Measurements from ENCODE around the gene SHMT2.

SHMT2 gene

GRCh38 chr12:57240066-57240921, 10.8 kb downstream of the SHMT2 start:
- no peak for DNase-seq (ENCODE audit: low read depth)

DNA sequence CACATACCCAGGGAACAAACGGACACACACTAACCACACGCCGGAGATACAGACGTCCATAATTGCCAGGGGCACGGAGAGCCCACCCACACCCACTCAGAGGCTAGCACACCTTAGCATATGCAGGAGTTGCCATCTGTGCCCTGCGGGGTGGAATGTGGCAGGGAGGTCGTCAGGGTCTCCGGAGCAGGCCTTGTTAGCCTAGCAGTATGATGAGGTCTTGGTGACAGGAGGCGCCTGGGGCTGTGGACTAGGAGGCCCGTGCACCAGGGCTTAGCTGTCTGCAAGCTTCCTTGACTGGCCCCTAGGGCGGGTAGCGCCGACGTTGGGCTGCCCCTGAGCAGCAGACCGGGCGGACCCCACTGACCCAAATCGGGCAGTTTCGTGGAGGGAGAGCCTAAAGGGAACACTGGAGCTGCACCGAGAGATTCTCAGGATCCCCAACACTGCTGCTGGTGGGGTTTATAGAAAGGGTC, 11.5 kb downstream of the SHMT2 start:
- no peak for DNase-seq (ENCODE audit: low read depth)

GRCh38 chr12:57241402-57242310, 12.1 kb downstream of the SHMT2 start:
- DNase-seq (ENCODE audit: low read depth), result no peak

- DNase-seq (ENCODE audit: low read depth), result no peak
Measured at GRCh38 chr12:57242329-57242690, 12.8 kb downstream of the SHMT2 start.

- no peak for DNase-seq (ENCODE audit: low read depth)
Measured at GRCh38 chr12:57242691-57243454, 13.4 kb downstream of the SHMT2 start.

- DNase-seq (ENCODE audit: low read depth), result peak; percentile 39
Measured at GRCh38 chr12:57243521-57244311, 14.2 kb downstream of the SHMT2 start.

DNA sequence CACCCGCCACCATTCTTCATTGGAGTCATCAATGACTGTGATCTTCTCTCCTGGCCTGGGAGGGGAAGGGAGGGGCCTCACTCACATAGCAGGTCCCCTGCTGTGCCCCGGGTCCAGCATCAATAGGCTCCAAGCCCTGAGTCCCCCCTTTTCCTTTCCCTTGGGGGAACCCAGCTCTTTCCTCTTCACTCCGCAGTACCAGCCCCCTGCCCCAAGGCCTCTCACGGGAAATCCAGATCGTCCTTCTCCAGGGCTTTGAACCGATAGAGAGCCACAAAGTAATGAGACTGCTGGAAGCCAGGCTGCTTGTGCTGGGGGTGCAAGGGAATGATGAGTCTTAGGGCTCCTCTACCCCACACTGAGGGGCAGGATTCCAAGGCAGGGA, 14.8 kb downstream of the SHMT2 start:
- DNase-seq (ENCODE audit: low read depth), result no peak

GRCh38 chr12:57247041-57247440, 17.5 kb downstream of the SHMT2 start:
- no peak for DNase-seq (ENCODE audit: low read depth)

GRCh38 chr12:57248934-57249742, 19.6 kb downstream of the SHMT2 start:
- no peak for DNase-seq (ENCODE audit: low read depth)

DNA sequence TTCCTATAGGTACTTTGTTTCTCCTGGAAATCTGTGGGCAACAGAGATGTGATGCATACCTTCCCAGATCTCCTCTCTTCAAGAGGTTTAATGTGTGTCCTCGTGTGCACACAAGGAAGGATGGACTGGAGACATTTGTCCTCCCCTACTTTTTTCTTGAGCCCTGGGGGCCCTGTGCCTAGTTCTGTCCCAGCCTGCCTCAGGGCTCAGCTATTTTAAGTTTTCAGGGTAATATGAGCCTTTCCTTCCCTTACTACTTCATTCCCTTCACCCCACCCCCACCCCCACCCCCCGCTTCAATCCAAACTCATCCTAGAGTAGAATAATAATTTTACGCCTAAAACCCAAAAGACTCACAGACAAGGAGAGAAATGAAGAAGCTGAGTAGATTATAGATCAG, 21.0 kb downstream of the SHMT2 start:
- no peak for DNase-seq (ENCODE audit: low read depth)

- no peak for DNase-seq (ENCODE audit: low read depth)
Measured at GRCh38 chr12:57250956-57251355, 21.4 kb downstream of the SHMT2 start, which contains the start of gene STAC3. Gene STAC3 (minus strand): TSS chr12:57251187. CDS start chr12:57249636, 1,551 bp downstream.

- DNase-seq (ENCODE audit: low read depth), result no peak
Measured at GRCh38 chr12:57254506-57255280, 25.2 kb downstream of the SHMT2 start.

GRCh38 chr12:57255916-57256315, 26.4 kb downstream of the SHMT2 start:
- DNase-seq (ENCODE audit: low read depth), result no peak

DNA sequence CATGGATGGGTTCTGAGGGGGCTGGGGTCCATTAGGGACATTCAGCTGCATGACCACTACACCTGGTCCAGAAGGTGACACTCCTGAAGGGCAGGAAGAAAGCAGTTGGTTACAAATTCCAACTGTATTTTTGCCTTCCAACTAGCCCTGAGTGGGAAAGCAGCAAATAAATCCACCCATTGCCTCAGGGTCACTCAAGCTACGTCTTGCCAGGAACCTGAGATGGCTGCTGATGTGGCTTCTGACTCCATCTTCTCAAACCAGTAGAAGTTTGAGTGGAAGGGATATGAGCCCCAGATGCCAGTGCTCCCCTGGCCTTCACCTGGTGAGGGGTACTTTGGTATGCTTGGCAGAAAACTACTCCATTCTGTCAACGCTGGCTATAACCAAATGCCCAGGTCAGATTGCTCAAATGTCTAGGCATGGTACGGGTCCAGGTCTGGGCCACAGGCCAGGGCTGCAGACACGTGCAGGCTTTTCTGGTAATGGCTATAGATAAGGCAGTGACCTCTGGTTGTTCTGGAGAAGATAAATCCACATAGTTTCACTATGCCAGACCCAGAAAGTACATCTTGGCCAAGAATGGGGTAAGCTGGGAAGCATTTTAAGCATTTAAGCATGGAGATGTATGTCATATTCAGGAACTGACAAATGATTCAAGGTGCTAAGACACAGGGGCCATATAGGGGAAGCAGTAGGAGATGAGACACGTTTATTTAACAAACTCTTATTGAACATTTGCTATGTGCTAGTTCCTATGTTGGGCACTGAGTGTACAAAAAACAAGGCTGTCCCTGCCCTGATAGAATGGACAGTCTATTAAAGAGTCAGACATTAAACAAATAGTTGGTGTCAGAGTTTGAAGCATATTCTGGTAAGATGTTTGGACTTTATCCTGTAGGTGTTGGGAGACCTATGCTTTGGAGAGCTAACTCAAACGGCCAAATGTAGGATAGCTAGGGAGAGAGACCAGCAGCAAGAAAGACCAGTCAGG, 29.8 kb downstream of the SHMT2 start:
- DNase-seq (ENCODE audit: low read depth), result no peak

GRCh38 chr12:57260366-57260765, 30.9 kb downstream of the SHMT2 start:
- DNase-seq (ENCODE audit: low read depth), result no peak

DNA sequence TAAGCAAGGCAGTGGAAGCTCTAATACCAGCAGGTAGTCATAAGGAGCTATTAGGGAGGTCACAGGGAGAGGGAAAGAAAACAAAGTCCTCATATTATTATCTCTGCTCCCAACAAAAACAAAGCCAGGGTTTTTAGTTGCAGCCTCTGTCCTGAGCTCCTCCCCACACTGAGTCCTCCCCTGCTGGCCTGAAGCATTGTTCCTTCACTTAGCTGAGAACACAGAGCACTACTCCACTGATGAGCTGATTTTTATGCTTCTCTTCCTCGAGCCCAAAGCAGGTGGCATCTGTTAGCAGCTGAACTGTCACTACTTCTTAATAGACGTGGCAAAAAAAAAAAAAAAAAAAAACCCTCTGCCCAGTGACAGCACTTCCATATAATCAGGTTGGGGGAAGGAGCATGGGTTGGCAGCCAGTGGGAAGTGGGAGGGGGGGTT, 31.9 kb downstream of the SHMT2 start:
- DNase-seq (ENCODE audit: low read depth), result no peak

DNA sequence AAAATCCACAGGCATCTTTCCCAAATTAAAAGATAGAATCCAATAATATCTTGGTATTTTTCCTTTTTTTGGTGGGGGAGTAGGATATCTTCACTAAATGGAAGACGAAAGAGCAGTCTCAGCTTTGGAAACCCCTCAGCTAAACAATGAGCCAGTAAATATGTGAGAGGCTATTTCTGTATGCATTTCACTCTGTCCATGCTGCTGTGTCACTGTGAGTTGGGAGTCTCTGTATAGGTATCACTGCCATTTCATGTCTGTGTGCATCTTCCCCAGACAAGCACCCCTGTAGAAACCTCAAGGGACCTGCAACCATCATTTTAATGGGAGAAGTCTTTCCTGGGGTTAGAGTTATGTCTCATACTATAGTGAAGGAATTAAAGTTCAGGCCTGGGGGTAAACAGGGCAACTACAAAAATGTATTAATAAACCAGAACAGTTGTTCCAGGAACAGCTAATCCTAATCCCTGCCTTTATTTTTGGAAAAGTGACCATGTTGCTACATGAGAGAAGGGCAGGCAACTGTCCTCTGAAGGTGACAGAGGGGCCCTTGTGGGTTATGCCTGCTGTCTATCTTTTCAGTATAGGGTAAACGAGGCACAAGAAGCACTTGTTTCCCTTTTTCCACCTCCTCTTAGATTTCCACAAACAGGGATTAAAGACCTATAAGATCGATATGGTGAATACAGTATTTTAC, 32.8 kb downstream of the SHMT2 start:
- DNase-seq (ENCODE audit: low read depth), result no peak

DNA sequence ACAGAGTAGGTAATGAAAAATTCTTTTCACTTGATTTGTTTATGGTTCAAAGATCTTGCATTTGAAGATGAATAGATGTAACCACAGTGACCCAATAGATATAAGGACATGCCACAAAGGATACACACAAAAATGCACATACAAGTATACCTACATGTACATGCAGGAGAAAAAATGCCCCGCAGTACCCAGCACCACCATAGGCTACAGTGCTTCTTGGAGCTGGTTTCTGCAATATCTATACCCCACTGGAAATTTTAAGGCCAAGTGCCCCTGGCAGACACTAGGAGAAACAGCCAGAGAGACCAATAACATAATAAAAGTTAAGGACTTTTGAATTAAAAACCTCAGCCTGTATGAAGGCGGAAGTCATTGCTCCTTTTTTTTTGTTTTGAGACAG, 33.6 kb downstream of the SHMT2 start:
- no peak for DNase-seq (ENCODE audit: low read depth)
